Panc1 (cell line): Measurements from ENCODE around the gene ROBO1.

Experiments
- CTCF ChIP-seq: fragments of 450-650 bp; IDR thresholded peaks from 2 replicates; pipeline ENCODE4 v1.5.1; 2017; ENCODE audit warnings: mild to moderate bottlenecking
- POLR2AphosphoS5 ChIP-seq: IDR thresholded peaks from 2 replicates; pipeline ENCODE4 v1.6.1; 2012; ENCODE audit warnings: mild to moderate bottlenecking, low read depth, low read length, moderate library complexity
- REST ChIP-seq, 2 experiments: IDR thresholded peaks; 2 replicates each; pipeline ENCODE4 v1.6.1; 2011 to 2012; ENCODE audit warnings: low read depth in 2 of 2, control low read depth in 1 of 2, low read length in 1 of 2, mild to moderate bottlenecking in 1 of 2, moderate library complexity in 1 of 2; ENCODE audit not compliant: insufficient read depth in 1 of 2

GRCh38 chr3:79086514-79086913 lies 681.3 kb downstream of the ROBO1 start:
- TF ChIP-seq CTCF (peak; percentile 79), POLR2AphosphoS5 (no peak), REST (IDR thresholded peaks at IDR 0.05; ENCODE audit: insufficient read depth in 1 of 2, low read depth in 2 of 2, low read length in 1 of 2) (no peak)
